HG03025 (cell line): ENCODE data around the gene ABCC6.
"Not testable (repeated sequence)": the region's sequence is repeated elsewhere in the genome, so short reads cannot be mapped to it uniquely, and the experiment has no call there.

Source experiments
- ATAC-seq: cut with Tn5 transposase; IDR thresholded peaks from one replicate; pipeline ENCODE4 v1.9.1; 2021; ENCODE audit warnings: mild to moderate bottlenecking, moderate library complexity; ENCODE audit not compliant: unreplicated experiment, low FRiP score

ABCC6 gene

DNA sequence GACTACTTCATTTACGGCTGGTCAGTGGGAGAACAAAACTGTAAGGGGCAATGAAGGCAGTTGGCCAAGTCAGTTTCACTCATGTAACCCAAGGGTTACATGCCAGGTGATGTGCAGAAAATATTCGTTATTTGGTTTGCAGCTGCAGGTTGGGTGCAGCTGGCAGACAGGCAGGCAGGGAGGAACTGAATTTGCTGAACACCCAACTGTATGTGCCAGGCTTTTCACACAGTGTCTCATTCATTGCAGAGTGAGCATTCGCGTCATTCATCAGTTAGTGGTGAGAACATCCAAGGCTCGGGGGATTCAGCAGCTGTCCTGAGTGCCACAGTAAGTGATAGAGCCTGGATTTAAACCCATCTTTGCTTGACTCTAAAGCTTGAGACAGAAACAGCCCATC is 59.7 kb downstream of the ABCC6 start:
- ATAC-seq, result no peak

DNA sequence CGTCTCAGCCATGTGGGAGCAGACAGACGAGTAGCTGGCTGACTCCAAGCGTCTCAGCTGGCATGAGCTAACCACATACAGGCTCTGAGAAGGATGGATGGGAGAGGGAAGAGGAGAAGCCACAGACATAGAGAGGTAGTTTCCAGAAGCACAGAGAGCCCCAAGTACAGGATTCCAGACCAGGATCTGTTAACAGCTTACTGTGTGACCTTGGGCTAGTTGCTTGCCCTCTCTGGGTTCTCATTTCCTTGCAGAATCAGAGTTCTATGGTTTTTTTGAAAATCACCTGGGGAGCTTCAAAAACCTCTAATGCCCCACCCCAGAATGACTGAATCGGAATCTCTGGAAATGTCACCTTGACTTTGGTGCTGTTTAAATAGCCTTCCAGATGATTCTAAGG is 60.2 kb downstream of the ABCC6 start:
- ATAC-seq, result no peak

DNA sequence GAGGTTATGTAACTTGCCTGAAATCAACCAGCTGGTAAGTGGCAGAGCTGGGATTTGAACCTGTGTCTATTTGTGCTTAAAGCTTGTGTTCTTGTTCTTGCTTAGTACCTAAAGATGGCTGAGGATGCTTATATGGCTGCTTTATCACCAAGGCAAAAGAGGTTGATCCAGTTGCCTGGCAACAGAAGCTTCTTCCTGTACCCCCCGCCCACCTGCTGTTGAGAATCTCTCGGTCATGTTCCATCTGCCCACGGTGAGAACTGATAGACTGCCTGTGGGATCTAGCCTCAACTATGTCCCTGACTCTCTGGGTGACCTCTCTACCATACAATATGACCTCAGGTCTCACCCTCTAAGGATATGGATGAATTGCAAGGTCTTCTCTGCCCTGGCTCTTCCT is 60.7 kb downstream of the ABCC6 start:
- no peak for ATAC-seq

DNA sequence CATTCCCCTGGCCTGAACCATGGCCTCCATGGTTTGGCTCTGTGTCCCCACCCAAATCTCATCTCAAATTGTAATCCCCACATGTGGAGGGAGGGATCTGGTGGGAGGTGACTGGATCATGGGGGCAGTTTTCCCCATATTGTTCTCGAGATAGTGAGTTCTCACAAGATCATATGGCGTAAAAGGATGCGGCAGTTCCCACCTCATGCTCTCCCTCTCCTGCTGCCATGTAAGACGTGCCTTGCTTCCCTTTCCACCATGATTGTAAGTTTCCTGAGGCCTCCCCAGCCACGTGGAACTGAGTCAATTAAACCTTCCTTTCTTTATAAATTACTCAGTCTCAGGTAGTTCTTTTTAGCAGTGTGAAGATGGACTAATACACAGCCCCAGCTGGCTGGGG is 61.5 kb downstream of the ABCC6 start:
- not testable (repeated sequence) for ATAC-seq

DNA sequence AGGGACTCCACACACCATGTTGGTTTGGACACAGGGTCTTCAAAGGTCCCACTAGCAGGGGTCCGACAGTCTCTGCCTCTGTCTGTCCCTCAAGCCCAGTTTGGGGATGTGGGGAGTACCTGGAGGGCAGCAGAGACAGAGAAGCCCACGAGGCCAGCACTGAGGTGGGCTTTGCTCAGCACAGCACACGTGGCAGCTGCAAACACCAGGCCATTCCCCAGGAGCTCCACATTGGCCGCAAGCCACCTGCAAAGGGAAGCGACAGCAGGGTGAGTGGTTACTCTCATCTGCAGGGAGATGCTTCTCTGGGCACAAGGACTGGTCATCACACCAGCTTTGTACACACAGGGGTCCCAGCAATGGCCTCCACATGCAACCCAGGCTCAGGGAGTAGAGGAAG is 62.0 kb downstream of the ABCC6 start:
- ATAC-seq, result no peak

DNA sequence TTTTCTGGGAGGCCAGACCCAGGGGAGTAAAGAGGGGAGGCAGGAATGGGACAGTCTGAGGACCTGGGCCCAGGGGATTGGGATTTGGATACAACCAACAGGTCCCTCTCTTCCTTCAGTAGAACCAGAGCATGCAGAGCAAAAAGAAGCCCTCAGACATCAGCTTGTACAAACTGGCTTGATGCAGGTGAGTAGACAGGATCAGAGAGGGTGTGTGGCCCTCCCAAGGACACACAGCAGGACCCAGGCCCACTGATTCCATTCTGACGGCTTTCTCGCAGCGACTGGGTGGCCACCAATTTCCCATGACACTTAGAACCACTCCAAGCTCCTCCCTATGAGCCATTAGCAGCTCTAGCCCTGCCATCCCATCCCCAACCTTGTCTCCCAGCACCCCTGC is 63.6 kb downstream of the ABCC6 start:
- ATAC-seq, result no peak

DNA sequence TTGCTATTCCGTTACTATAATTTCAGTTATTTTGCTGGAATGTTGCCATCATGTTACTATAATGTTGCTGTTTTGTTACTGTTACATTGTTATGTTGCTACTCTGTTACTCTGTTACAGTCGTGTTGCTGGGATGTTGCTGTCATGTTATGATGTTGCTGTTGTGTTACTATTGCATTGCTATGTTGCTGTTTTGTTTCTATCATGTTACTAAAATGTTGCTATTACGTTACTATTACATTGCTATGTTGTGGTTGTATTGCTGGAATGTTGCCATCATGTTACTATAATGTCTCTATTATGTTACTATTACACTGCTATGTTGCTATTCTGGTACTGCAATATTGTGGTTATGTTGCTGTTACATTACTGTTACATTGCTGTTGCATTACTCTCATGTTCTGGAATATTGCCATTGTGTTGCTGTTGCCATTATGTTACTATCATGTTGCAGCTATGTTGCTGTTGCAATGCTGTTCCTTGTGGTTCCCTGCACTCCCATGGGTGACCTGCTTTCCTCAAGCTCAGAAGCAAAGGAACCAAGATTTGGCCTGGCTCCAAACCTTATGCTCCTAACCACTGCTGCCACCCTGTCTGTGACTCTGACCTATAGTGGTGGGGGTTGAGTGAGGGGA is 64.4 kb downstream of the ABCC6 start:
- no peak for ATAC-seq

DNA sequence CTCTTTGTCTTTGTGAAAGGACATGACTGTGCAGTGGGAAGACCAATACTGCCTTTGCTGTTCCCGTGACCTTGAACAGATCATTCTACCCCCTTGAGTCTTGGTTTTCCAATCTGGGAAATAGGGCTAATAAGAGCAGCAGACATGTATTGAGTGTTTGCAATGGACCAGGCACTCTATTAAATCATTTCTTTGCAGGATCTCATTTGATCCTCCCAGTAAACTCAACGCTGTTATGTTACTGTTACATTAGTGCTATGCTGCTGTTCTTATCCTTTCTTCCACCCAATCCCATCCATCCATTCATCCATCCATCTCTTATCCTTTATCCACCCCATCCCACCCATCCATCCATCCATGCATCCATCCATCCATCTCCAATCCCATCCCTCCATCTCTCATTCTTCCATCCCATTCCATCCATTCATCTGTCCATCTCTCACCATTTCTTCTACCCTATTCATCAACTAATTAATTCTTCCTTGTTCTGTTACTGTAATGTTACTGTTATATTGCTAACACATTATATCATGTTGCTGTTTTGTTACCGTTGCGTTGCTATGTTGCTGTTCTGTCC is 65.1 kb downstream of the ABCC6 start:
- ATAC-seq, result no peak

DNA sequence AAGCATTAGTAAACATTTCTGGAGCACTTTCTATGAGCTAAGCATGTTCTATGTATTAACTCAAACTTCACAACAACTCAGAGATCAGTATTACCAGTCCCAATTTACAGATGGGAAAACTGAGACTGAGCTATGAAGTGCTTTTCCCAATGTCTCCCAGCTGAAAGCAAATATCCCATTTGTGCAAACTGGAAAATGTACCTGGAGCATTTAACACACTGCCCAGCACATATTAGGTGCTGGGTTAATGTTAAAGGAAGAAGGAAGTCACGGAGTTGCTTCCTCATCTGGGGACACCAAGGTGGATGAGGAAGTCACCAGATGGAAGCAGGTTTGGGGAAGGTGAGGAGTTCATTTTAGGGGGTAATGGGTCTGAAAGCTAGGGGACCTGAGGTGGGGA is 66.1 kb downstream of the ABCC6 start:
- no peak for ATAC-seq

DNA sequence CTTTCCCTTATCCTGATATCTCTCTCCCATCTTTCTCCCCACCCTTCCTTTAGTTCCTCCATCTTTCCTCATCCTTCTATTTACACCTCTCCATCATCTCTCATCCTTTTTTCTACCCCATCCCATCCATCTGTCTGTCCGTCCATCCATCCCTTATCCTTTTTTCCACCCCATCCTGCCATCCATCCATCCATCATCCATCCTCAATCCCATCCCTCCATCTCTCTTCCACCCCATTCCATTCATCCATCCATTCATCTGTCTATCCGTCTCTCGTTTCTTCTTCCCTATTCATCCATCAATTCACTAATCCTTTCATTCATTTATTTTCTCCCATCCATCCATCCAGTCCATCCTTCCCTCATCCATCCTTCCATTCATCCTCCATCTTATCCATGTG is 68.1 kb downstream of the ABCC6 start:
- ATAC-seq, result no peak

DNA sequence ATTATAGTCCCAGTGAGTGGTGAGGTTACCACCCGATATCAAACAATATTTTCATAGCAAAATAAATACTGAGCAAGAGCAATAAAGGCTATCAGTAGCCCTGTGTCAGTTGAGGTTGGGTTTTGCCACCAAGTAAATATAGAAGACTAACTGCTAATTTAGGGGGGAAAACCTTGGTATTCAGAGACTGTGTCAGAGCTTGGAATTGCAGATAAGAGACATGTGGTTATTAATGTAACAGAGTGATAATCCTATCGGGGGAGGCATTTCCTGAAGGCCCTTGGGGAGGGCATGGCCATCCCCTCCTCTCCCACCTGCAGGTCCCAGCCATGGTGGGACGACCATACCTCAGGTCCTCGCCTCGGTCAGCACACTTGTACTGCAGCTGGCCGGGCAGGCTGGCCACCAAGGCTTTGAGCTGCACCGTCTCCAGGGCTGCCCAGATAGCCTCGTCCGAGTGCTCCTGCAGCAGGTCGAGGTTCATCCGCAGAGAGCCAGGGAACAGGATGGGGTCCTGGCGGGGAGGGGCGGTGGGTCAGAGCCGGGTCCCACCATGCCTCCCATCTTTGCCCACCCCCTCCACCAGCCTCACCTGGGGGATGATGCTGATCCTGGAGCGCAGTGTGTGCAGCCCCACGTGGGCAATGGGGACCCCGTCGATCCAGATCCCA is 68.9 kb downstream of the ABCC6 start:
- no peak for ATAC-seq

DNA sequence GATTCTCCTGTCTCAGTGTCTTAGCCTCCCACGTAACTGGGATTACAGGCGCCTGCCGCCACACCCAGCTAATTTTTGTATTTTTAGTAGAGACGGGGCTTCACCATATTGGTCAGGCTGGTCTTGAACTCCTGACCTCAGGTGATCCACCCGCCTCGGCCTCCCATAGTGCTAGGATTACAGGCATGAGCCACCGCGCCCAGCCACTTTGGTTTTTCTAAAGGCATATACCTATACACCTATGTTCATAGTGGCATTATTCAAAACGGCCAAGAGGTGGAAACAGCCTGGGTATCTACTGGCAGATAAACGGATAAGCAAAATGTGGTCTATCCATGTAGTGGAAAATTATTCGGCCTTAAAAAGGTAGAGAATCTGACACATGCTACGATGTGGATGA is 70.3 kb downstream of the ABCC6 start:
- not testable (repeated sequence) for ATAC-seq

DNA sequence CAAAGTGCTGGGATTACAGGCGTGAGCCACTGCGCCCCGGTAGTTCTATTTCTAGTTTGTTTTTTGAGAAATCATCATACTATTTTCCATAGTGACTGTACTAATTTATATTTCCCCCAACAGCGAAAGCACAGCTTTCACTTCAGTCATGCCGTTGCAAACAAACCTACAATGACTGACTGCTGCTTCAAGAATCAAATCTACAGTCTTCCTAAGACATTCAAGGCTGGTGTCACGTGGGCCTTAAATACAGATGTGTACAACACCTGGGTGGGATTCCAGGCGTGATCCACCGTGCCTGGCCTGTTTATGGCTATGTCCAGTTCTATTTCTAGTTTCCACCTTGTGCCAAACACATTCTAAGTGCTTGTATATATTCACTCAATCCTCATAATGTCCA is 72.0 kb downstream of the ABCC6 start:
- ATAC-seq, result no peak

DNA sequence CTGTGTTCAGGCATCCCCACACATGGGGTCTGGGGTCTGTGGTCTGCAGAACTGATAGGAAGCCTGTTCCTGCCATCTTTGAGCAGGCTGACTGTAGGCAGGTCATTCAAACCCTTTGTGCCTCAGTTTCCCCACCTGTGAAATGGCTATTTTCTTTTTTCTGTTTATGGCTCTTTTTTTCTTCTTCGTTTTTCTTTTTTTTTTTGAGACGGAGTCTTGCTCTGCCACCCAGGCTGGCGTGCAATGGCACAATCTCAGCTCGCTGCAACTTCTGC is 72.5 kb downstream of the ABCC6 start:
- ATAC-seq, result no peak

DNA sequence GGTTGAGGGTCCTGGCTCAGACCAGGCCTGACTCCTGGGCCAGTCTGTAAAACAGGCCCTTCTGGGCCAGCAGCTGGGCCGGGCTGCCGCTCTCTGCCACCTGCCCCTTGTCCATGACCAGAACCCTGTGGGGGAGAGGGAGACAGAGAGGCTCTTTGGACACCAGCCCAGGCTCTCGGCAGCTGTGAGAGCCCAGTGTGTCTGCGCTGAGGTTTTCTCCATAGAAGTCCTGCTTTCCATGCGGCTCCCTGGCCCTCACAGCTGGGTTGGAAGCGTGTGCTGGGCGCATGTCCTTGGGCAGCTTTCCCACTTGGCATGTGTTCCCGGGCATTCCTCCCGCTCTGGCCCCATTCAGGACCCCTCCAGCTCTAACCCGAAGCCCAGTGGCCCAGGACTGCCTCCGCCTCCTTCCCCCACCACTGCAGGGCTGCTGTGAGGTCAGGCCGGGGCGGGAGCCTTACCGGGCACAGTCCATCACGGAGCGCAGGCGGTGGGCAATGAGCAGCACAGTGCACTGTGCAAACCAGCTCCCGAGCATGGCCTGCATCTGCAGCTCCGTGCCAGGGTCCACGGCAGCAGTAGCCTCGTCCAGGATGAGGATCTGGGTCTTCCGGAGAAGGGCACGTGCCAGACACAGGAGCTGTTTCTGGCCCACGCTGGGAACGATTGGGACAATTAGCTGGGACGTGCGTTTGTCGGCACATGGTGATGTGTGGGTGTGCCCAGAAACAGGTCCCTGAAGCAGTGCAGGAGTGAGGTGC is 73.0 kb downstream of the ABCC6 start:
- ATAC-seq, result no peak

DNA sequence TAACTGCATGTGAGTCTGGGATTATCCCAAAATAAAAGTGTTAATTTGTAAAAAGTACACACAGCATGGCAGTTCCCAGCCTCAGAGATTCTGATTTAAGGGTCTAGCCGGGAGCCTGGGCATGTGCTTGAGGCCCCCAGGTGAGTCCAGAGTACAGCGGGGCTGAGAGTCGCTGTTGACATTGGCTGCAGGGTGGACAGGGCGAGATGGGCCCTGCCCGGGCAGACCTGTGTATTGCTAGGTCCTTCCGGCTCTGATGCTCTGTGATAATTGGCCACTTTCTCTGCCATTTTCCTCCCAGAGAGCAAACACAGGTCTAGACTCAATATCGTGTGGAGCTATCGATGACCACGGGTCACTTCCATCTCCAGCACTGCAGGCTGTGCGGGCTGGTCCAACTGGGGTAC is 73.6 kb downstream of the ABCC6 start:
- ATAC-seq, result no peak

DNA sequence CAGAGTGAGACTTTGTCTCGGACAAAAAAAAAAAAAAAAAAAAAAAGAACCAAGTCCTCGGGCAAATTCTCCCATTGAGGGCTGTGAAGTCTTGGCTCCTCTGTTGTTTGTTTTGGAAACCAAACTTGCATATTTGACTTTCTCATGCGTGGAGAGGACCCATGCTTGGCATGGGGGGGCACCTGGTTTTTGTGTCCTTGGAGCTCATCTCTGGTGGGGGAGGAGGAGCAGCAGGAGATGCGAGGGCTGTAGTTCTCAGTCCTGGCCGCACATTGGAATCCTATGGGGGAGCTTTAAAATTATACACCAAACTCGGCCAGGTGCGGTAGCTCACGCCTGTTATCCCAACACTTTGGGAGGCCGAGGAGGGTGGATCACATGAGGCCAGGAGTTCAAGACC is 74.5 kb downstream of the ABCC6 start:
- no peak for ATAC-seq

DNA sequence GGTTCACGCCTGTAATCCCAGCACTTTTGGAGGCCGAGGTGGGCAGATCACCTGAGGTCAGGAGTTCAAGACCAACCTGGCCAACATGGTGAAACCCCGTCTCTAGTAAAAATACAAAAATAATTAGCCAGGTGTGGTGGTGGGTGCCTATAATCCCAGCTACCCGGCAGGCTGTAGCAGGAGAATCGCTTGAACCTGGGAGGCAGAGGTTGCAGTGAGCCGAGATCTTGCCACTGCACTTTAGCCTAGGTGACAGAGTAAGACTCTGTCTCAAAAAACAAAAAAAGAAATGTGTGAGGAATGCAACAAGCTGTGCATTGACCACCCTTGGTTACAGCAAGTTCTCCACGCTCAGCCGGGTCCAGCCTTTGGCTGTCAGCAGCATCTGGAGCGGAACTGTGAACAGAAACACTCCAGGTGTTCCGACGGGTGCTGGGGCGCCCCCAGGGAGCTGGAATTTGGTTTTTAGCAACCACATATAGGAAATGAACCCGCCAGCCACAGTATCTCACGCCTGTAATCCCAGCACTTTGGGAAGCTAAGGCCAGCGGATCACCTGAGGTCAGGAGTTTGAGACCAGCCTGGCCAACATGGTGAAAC is 75.2 kb downstream of the ABCC6 start:
- not testable (repeated sequence) for ATAC-seq

DNA sequence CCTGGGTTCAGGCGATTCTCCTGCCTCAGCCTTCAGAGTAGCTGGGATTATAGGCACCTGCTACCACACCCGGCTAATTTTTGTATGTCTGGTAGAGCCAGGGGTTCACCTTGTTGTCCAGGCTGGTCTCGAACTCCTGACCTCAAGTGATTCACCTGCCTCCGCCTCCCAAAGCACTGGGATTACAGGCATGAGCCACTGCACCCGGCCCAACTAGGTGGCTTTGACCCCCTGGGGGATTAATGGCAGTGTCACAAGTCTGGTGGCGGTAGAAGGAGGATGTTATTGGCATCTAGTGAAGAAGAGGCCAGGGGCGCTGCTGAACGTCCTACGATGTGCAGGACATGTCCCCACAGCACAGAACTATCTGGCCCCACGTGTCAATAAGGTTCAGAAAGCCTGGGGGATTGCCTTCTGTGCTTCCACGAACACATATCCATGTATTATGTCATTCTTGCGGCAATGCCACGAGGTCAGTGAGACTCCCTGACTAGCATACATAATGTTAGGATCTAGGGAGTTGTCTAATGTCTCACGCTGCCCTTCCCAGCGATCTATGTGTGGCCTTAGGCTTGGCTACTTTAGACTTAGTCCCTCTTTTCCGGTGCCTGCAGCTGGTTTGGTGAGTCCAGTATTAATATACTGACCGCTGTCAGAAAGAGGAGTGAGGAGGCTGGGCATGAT is 75.8 kb downstream of the ABCC6 start:
- ATAC-seq, result no peak

DNA sequence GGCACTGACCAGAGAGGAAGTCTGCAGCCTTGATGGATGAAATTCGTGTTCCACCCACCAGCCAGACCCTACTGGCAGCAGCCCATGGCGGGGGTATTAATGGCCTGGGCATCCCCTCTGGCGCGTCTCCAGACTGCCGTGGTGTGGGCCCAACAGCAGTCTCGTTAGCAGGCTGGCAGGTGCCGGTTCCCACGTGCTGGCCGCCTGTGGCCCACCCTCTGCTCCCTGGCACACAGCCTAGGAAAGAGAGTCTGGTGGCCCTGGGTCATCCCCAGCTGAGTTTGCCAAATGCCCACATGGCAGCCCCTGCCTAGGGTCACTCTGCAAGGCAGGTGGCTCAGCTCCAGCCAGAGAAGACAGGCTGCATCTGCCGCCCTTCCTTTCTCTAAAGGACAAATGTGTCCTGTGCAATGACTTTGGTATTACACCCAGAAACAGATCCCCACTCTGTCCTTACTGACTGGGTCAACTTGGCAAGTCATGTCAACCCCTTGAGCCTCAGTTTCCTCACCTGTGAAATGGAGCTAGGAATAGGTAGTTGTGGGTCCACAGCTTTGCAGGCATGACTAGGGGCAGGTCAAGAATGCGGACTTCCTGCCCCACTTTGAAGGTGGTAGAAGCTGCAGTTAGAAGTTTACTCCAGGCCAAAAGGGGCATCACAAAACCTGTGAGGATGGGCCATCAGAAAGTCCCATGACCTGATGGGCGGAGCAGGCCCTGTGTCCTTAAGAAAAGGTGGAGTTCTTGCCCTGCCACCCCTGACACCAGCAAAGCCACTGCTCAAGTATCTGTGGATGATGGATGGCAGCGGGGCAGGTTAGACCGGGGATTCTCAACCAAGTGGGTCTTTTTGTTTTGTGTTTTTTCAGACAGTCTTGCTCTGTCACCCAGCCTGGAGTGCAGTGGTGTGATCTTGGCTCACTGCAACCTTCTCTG is 76.6 kb downstream of the ABCC6 start:
- no peak for ATAC-seq
